ENCODE measurements around the gene BYSL.

The BYSL gene

DNA sequence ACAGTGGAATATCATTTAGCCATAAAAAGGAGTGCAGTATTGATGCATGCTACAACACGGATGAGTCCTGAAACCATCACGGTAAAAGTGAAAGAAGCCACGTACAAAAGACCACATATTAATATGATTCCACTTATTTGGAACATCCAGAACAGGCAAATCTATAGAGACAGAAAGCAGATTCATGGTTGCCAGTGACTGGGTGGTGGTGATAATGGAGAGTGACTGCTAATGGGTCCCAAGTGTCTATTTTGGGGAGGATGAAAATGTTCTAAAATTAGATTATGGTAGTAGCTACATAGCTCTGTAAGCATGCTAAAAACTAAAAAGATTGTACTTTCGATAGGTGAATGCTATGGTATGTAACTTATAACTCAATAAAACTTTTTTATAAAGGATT, 38.7 kb downstream of the BYSL start:
- POLR2A ChIA-PET: no interaction called here

DNA sequence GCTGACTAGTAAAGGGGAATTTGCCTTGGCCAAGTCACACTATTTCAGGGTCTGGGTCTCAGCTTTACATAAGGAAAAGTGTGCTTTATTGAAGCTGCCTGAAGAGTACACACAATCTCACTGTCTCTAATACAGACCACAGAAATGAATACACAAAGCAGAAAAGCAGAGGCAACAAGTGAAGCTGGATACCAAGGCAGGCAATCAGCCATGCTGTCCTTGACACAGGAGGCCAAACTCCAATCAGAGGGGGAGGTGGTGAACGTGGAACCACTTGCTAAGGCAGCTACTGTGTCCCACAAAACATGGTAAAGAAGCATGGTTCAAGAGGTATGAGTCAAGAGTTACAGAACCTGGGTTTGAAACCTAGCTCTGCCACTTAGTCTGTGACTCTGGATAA, 42.1 kb downstream of the BYSL start:
- POLR2A ChIA-PET: interaction anchor here (0.9 kb wide), 1 partner anchor 10 kb away, joined by 4 read pairs; no protein-coding TSS in a partner anchor
- DNase-seq (ENCODE audit: extremely low spot score): no peak
- CTCF ChIA-PET: interaction anchor here (0.9 kb wide), 1 partner anchor 42 kb away, joined by 3 read pairs; the partner anchor contains the start of genes BYSL and MED20
- TF ChIP-seq NFRKB (IDR thresholded peaks at IDR 0.05) (no peak), FOXK2 (IDR thresholded peaks at IDR 0.05) (no peak), ELF4 (IDR thresholded peaks at IDR 0.05) (no peak), ZNF384 (IDR thresholded peaks at IDR 0.05) (no peak), L3MBTL2 (conservative IDR thresholded peaks at IDR 0.05) (no peak)

More for the DNA sequence above, 38.7 kb downstream of the BYSL start:
- TF ChIP-seq ARNT (IDR thresholded peaks at IDR 0.05): no peak
- no peak for TF ChIP-seq BHLHE40 (IDR thresholded peaks at IDR 0.05; ENCODE audit: borderline replicate concordance)
- no peak for TF ChIP-seq TARDBP (IDR thresholded peaks at IDR 0.05)
- TF ChIP-seq ZNF384 (IDR thresholded peaks at IDR 0.05): no peak
- no peak for TF ChIP-seq FOXM1 (IDR thresholded peaks at IDR 0.05; ENCODE audit: borderline replicate concordance)
- TF ChIP-seq CTBP1 (IDR thresholded peaks at IDR 0.05; ENCODE audit: borderline replicate concordance): no peak
- no peak for TF ChIP-seq LEF1 (IDR thresholded peaks at IDR 0.05; ENCODE audit: borderline replicate concordance)
- TF ChIP-seq HDGF (IDR thresholded peaks at IDR 0.05; ENCODE audit: borderline replicate concordance): no peak
- no peak for TF ChIP-seq SUZ12 (IDR thresholded peaks at IDR 0.05)
- TF ChIP-seq FOXA1 (IDR thresholded peaks at IDR 0.05): no peak
- no peak for TF ChIP-seq L3MBTL2 (conservative IDR thresholded peaks at IDR 0.05)
- TF ChIP-seq, protein P1, sequence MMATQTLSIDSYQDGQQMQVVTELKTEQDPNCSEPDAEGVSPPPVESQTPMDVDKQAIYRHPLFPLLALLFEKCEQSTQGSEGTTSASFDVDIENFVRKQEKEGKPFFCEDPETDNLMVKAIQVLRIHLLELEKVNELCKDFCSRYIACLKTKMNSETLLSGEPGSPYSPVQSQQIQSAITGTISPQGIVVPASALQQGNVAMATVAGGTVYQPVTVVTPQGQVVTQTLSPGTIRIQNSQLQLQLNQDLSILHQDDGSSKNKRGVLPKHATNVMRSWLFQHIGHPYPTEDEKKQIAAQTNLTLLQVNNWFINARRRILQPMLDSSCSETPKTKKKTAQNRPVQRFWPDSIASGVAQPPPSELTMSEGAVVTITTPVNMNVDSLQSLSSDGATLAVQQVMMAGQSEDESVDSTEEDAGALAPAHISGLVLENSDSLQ (IDR thresholded peaks at IDR 0.05): no peak
- no peak for TF ChIP-seq SP1 (IDR thresholded peaks at IDR 0.05)
- TF ChIP-seq FOXK2 (IDR thresholded peaks at IDR 0.05): no peak
- TF ChIP-seq ELF4 (IDR thresholded peaks at IDR 0.05): no peak
- no peak for TF ChIP-seq NFRKB (IDR thresholded peaks at IDR 0.05)
- no peak for DNase-seq (ENCODE audit: extremely low spot score)
- CTCF ChIA-PET: interaction anchor here (0.7 kb wide), 1 partner anchor 33 kb away, joined by 3 read pairs; no protein-coding TSS in a partner anchor

DNA sequence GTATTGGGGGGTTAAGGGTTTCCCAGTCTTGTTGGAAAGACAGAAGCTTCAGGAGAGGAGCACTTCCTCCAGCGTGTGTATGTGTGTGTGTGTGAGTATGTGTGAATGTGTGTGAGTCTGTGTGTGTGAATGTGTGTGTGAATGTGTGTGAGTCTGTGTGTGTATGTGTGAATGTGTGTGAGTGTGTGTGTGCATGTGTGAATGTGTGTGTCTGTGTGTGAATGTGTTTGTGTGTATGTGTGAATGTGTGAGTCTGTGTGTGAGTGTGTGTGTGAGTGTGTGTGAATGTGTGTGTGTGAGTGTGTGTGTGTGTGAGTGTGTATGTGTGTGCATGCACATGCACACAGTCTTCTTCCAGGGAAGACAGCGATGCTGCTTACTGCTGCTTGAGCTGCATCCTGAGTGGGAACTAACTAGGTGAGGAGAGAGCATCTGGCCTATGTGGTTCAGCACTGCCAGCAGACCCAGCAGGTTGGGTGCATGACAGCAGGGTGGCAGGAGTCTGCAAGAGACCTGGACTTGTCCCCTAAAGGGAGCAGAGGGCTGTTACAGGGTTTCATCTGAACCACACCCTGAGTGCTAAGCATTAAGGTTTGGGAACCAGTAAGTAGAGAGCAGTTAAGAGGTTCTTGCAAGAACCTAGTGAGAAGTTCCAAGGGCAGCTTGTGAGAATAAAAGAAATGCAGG, 43.0 kb downstream of the BYSL start:
- ChIA-PET POLR2A (interaction anchor here (0.9 kb wide), 1 partner anchor 9 kb away, joined by 4 read pairs; no protein-coding TSS in a partner anchor), CTCF (no interaction called here)
- TF ChIP-seq L3MBTL2 (conservative IDR thresholded peaks at IDR 0.05) (no peak), CTBP1 (IDR thresholded peaks at IDR 0.05; ENCODE audit: borderline replicate concordance) (no peak), FOXK2 (IDR thresholded peaks at IDR 0.05) (no peak), SP1 (IDR thresholded peaks at IDR 0.05) (no peak), HDGF (IDR thresholded peaks at IDR 0.05; ENCODE audit: borderline replicate concordance) (no peak), SUZ12 (IDR thresholded peaks at IDR 0.05) (no peak), NFRKB (IDR thresholded peaks at IDR 0.05) (no peak), ARNT (IDR thresholded peaks at IDR 0.05) (no peak), TARDBP (IDR thresholded peaks at IDR 0.05) (no peak), BHLHE40 (IDR thresholded peaks at IDR 0.05; ENCODE audit: borderline replicate concordance) (no peak), ELF4 (IDR thresholded peaks at IDR 0.05) (no peak), LEF1 (IDR thresholded peaks at IDR 0.05; ENCODE audit: borderline replicate concordance) (no peak), FOXA1 (IDR thresholded peaks at IDR 0.05) (no peak), FOXM1 (IDR thresholded peaks at IDR 0.05; ENCODE audit: borderline replicate concordance) (no peak)
- TF ChIP-seq, protein P1 (IDR thresholded peaks at IDR 0.05): no peak
- no peak for DNase-seq (ENCODE audit: extremely low spot score)

DNA sequence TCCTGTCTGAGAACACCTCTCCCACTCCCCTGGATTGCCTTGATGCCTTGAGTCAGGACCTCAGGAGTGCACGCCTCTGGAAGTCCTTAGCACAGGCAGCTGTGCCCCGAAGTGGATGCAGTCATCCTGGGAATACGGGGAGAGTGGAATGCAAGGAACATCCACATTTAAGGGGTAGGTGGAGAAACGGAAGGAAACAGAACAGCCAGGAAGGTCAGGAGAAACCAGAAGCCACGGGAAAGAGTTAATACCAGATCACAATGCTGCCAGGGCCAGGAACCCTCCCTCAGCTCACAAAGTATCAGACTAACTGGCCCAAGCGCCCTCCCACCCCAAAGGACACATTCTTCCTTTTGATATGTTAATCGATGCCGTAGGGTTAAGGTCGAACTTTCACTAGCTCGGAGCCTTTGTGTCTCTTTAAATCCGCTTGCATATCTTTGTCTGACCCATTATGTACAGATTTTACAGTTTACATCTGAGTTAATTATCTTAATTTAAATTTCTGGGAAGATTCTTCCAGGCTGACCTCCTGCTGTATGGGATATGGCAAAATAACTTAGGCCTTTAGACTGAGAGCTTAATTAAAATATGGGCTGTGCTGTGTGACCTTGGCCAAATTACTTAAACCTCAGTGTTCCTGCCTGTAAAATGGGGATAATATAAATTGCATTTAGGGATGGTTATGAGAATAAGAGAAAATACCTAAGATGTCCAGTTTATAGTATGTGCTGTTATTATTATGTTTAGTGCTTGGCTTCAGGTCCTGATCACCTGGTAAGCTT, 44.3 kb downstream of the BYSL start:
- CTCF ChIA-PET: no interaction called here
- DNase-seq (ENCODE audit: extremely low spot score): no peak
- POLR2A ChIA-PET: no interaction called here
- TF ChIP-seq NFRKB (IDR thresholded peaks at IDR 0.05) (no peak), L3MBTL2 (conservative IDR thresholded peaks at IDR 0.05) (no peak), TARDBP (IDR thresholded peaks at IDR 0.05) (no peak), HDGF (IDR thresholded peaks at IDR 0.05; ENCODE audit: borderline replicate concordance) (no peak), SP1 (IDR thresholded peaks at IDR 0.05) (no peak), ZNF384 (IDR thresholded peaks at IDR 0.05) (no peak), BHLHE40 (IDR thresholded peaks at IDR 0.05; ENCODE audit: borderline replicate concordance) (no peak)
- TF ChIP-seq, protein P1 (IDR thresholded peaks at IDR 0.05): no peak

DNA sequence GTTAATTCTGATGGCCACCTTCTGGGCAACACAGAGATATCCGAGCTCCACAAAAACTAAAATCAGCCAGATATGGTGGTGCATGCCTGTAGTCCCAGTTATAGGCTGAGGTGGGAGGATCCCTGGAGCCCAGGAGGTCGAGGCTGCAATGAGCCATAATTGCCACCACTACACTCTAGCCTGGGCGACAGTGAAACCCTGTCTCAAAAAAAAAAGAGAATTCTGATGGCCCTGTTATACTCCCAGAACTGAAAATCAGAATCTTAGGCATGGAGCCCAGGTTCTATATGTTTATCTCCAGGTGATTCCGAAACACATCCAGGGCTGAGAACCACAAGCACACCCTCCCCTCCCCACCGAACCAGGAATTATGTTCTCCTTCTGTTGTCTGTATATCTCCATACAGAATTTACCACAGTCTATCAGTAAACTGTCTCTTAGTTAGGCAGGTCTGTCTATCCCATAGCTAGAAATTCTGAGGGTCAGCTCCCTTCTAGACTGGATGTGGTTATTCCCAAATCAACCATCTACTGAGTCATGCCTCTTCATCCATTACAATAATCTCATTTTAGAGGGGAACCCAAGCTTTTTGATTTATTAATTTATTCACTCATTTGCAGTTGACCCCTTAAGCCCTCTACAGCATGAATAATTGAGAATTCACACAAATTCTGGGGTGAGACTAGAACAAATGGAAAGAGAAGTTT, 45.1 kb downstream of the BYSL start:
- CTCF ChIA-PET: no interaction called here
- POLR2A ChIA-PET: interaction anchor here (1.0 kb wide), 1 partner anchor 11 kb away, joined by 3 read pairs; no protein-coding TSS in a partner anchor
- DNase-seq (ENCODE audit: extremely low spot score): no peak
- TF ChIP-seq FOXA1 (IDR thresholded peaks at IDR 0.05) (no peak), FOXM1 (IDR thresholded peaks at IDR 0.05; ENCODE audit: borderline replicate concordance) (no peak), NFRKB (IDR thresholded peaks at IDR 0.05) (no peak), FOXK2 (IDR thresholded peaks at IDR 0.05) (no peak), CTBP1 (IDR thresholded peaks at IDR 0.05; ENCODE audit: borderline replicate concordance) (no peak), L3MBTL2 (conservative IDR thresholded peaks at IDR 0.05) (no peak), HDGF (IDR thresholded peaks at IDR 0.05; ENCODE audit: borderline replicate concordance) (no peak), SP1 (IDR thresholded peaks at IDR 0.05) (no peak), ARNT (IDR thresholded peaks at IDR 0.05) (no peak), SUZ12 (IDR thresholded peaks at IDR 0.05) (no peak), LEF1 (IDR thresholded peaks at IDR 0.05; ENCODE audit: borderline replicate concordance) (no peak), ZNF384 (IDR thresholded peaks at IDR 0.05) (no peak), BHLHE40 (IDR thresholded peaks at IDR 0.05; ENCODE audit: borderline replicate concordance) (no peak), ELF4 (IDR thresholded peaks at IDR 0.05) (no peak), TARDBP (IDR thresholded peaks at IDR 0.05) (no peak)
- TF ChIP-seq, protein P1 (IDR thresholded peaks at IDR 0.05): no peak
